ENCODE results near the gene STOML1.

- TF ChIP-seq CTCF (IDR thresholded peaks at IDR 0.05) (no peak), POLR2A (IDR thresholded peaks at IDR 0.05; ENCODE audit: low read length) (no peak), SMC3 (IDR thresholded peaks at IDR 0.05) (no peak), KDM1A (IDR thresholded peaks at IDR 0.05; ENCODE audit: low read depth) (no peak), HDAC2 (IDR thresholded peaks at IDR 0.05) (no peak), RFX5 (IDR thresholded peaks at IDR 0.05) (no peak), ELK1 (IDR thresholded peaks at IDR 0.05; ENCODE audit: low read depth, low read length) (no peak)
Observed at GRCh38 chr15:74032606-74033561, 40.8 kb upstream of the STOML1 start.
